ENCODE results near the gene FOXI2. TPM values are rescaled to one million over a fixed set of nuclear protein-coding genes. Genes with fewer than 3 reads are reported as not detected.

Gene FOXI2
- total RNA-seq, result not detected in 2 replicates

DNA sequence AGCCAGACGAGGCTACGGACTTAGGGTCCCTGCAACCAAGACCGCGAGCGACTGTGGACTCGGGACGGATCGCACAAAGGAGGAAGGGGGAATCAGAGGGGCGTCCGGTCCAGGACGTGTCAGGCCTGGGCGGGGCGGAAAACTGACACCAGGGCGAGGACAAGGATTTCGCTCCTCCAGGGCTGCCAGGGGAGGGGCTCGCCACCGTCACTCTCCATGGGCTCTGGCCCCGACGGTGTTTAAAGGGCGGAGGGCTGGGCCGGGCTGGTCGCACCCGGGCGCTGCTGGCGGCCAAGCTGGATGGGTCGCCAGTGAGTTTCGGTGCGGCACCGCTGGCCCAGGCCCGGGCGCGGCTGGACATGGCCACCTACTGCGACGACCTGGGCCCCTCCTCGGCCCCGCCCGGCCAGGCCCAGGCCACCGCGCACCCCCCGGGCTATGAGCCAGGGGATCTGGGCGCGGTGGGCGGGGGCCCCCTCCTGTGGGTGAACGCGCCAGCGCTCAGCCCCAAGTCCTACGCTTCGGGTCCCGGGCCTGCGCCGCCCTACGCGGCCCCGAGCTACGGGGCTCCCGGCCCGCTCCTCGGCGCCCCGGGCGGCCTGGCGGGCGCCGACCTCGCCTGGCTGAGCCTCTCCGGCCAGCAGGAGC is at the start of gene FOXI2:
Gene FOXI2, plus strand, starts transcription at position 271 of the 648 bp plus-strand sequence. Its CDS starts 89 bp downstream, at position 360.

Other genes starting within 250 kb of the FOXI2 start
- gene NPS, start 187.9 kb upstream of the FOXI2 start, total RNA-seq, result not detected in 2 replicates
- gene CLRN3, start 155.8 kb downstream of the FOXI2 start, total RNA-seq, result not detected in 2 replicates
- gene PTPRE, start 169.9 kb downstream of the FOXI2 start, total RNA-seq, result 12.9 and 21.6 TPM in 2 replicates

All from placental pericyte (primary cell).